H9 (cell line): ENCODE data around the gene PHACTR1. TPM values are rescaled to one million over a fixed set of nuclear protein-coding genes. Genes with fewer than 3 reads are reported as not detected.

Source experiments
- DNase-seq: peaks from one replicate; pipeline ENCODE4 v3.0.0-alpha.2; 2017
- H2AFZ ChIP-seq: one replicate; pipeline ENCODE4 v1.6.1; 2013; ENCODE audit warnings: mild to moderate bottlenecking, low read length, control low read depth, moderate library complexity
- H2AK5ac ChIP-seq: 2 replicates; pipeline ENCODE4 v1.6.1; 2013; ENCODE audit warnings: low read length, control low read depth, mixed read lengths; ENCODE audit not compliant: insufficient read length
- H2BK120ac ChIP-seq: one replicate; pipeline ENCODE4 v1.6.1; 2013; ENCODE audit warnings: low read depth, mild to moderate bottlenecking, low read length, control low read depth, inconsistent platforms; ENCODE audit not compliant: poor library complexity, severe bottlenecking
- H2BK12ac ChIP-seq: 2 replicates; pipeline ENCODE4 v1.6.1; 2013; ENCODE audit warnings: low read length, control low read depth, mixed read lengths, low read depth; ENCODE audit not compliant: insufficient read length
- H2BK15ac ChIP-seq: 2 replicates; pipeline ENCODE4 v1.6.1; 2013; ENCODE audit warnings: low read depth, low read length, control low read depth
- H2BK20ac ChIP-seq: one replicate; pipeline ENCODE4 v1.6.1; 2013; ENCODE audit warnings: low read depth, mild to moderate bottlenecking, low read length, control low read depth, inconsistent platforms; ENCODE audit not compliant: poor library complexity, severe bottlenecking
- H2BK5ac ChIP-seq: 2 replicates; pipeline ENCODE4 v1.6.1; 2013; ENCODE audit warnings: low read length, control low read depth, mixed read lengths; ENCODE audit not compliant: insufficient read length
- H3K14ac ChIP-seq: 2 replicates; pipeline ENCODE4 v1.6.1; 2013; ENCODE audit warnings: low read length, control low read depth; ENCODE audit not compliant: insufficient read depth
- H3K18ac ChIP-seq: 2 replicates; pipeline ENCODE4 v1.6.1; 2013; ENCODE audit warnings: low read depth, mild to moderate bottlenecking, mixed read lengths, low read length, control low read depth; ENCODE audit not compliant: insufficient read length
- H3K23ac ChIP-seq: 2 replicates; pipeline ENCODE4 v1.6.1; 2013; ENCODE audit warnings: low read length, control low read depth, mixed read lengths, low read depth; ENCODE audit not compliant: insufficient read length
- H3K23me2 ChIP-seq: 2 replicates; pipeline ENCODE4 v1.6.1; 2013; ENCODE audit warnings: low read depth, mild to moderate bottlenecking, mixed read lengths, low read length, control low read depth; ENCODE audit not compliant: insufficient read length, poor library complexity, severe bottlenecking
- H3K27ac ChIP-seq: 2 replicates; pipeline ENCODE4 v1.5.1; 2013; ENCODE audit warnings: low read length, control low read depth, mixed read lengths, low read depth; ENCODE audit not compliant: insufficient read length
- H3K27me3 ChIP-seq: 2 replicates; pipeline ENCODE4 v1.6.1; 2013; ENCODE audit warnings: low read length, control low read depth, inconsistent platforms; ENCODE audit not compliant: insufficient read depth
- H3K4ac ChIP-seq: 2 replicates; pipeline ENCODE4 v1.6.1; 2013; ENCODE audit warnings: low read depth, mild to moderate bottlenecking, control low read depth, inconsistent platforms, low read length, moderate library complexity
- H3K4me1 ChIP-seq: 2 replicates; pipeline ENCODE4 v1.6.1; 2013; ENCODE audit warnings: low read length, control low read depth, inconsistent platforms; ENCODE audit not compliant: insufficient read depth
- H3K4me2 ChIP-seq: 2 replicates; pipeline ENCODE4 v1.6.1; 2013; ENCODE audit warnings: low read length, control low read depth, mixed read lengths; ENCODE audit not compliant: insufficient read length, insufficient read depth
- H3K56ac ChIP-seq: 2 replicates; pipeline ENCODE4 v1.6.1; 2013; ENCODE audit warnings: low read depth, mild to moderate bottlenecking, mixed read lengths, low read length, control low read depth; ENCODE audit not compliant: insufficient read length
- H3K79me1 ChIP-seq: 2 replicates; pipeline ENCODE4 v1.6.1; 2013; ENCODE audit warnings: low read depth, mild to moderate bottlenecking, moderate library complexity, low read length, control low read depth, inconsistent platforms; ENCODE audit not compliant: insufficient read depth, poor library complexity, severe bottlenecking
- H3K79me2 ChIP-seq: 2 replicates; pipeline ENCODE4 v1.6.1; 2013; ENCODE audit warnings: low read length, control low read depth, inconsistent platforms; ENCODE audit not compliant: insufficient read depth
- H3K9ac ChIP-seq: 2 replicates; pipeline ENCODE4 v1.6.1; 2013; ENCODE audit warnings: low read length, control low read depth, mixed read lengths; ENCODE audit not compliant: insufficient read length; ENCODE audit errors: extremely low read depth
- H3K9me3 ChIP-seq: one replicate; pipeline ENCODE4 v1.6.1; 2013; ENCODE audit warnings: low read depth, low read length, inconsistent platforms; ENCODE audit not compliant: control insufficient read depth
- H3T11ph ChIP-seq: one replicate; pipeline ENCODE4 v1.6.1; 2013; ENCODE audit warnings: mild to moderate bottlenecking, low read length, control low read depth, inconsistent platforms
- H4K20me1 ChIP-seq: one replicate; pipeline ENCODE4 v1.6.1; 2013; ENCODE audit not compliant: control insufficient read depth, insufficient read length, insufficient read depth
- H4K5ac ChIP-seq: 2 replicates; pipeline ENCODE4 v1.6.1; 2013; ENCODE audit warnings: low read depth, mild to moderate bottlenecking, mixed read lengths, low read length, control low read depth; ENCODE audit not compliant: insufficient read length
- H4K8ac ChIP-seq: replicated peaks from 2 replicates; pipeline ENCODE4 v1.6.1; 2013; ENCODE audit warnings: low read length, control low read depth, mixed read lengths, low read depth; ENCODE audit not compliant: insufficient read length
- H4K91ac ChIP-seq: 2 replicates; pipeline ENCODE4 v1.6.1; 2013; ENCODE audit warnings: low read depth, mild to moderate bottlenecking, moderate library complexity, mixed read lengths, low read length, control low read depth; ENCODE audit not compliant: insufficient read length
- H3K27ac Mint-ChIP-seq, 3 experiments: 2 replicates in 2 of 3; 3 replicates in 1 of 3; pipeline ENCODE4 v1.8.0; 2020 to 2021; ENCODE audit warnings: mixed read lengths in 3 of 3, mild to moderate bottlenecking in 1 of 3, moderate library complexity in 1 of 3
- H3K27me3 Mint-ChIP-seq: 2 replicates; pipeline ENCODE4 v1.8.0; 2021; ENCODE audit warnings: low read depth, mild to moderate bottlenecking, moderate library complexity, mixed read lengths
- H3K36me3 Mint-ChIP-seq, 3 experiments: 2 replicates in 2 of 3; 3 replicates in 1 of 3; pipeline ENCODE4 v1.8.0; 2020 to 2021; ENCODE audit warnings: low read depth in 3 of 3, mixed read lengths in 3 of 3; ENCODE audit not compliant: insufficient read depth in 1 of 3
- H3K4me1 Mint-ChIP-seq, 2 experiments: 2 replicates each; pipeline ENCODE4 v1.8.0; 2020; ENCODE audit warnings: mixed read lengths in 2 of 2
- H3K4me3 Mint-ChIP-seq, 2 experiments: 2 replicates in 1 of 2; 3 replicates in 1 of 2; pipeline ENCODE4 v1.8.0; 2020 to 2021; ENCODE audit warnings: mild to moderate bottlenecking in 2 of 2, mixed read lengths in 2 of 2, moderate library complexity in 1 of 2
- H3K9me3 Mint-ChIP-seq, 2 experiments: 2 replicates in 1 of 2; 3 replicates in 1 of 2; pipeline ENCODE4 v1.8.0; 2020; ENCODE audit warnings: mild to moderate bottlenecking in 2 of 2, mixed read lengths in 2 of 2, moderate library complexity in 1 of 2
- WGBS: extraction: QIAGEN DNeasy Blood & Tissue Kit; methylation state at CpG from one replicate; pipeline ENCODE4 v1.1.7; 2013; ENCODE audit warnings: missing lambda C conversion rate, low lambda C conversion rate, mixed read lengths; ENCODE audit not compliant: insufficient read length; ENCODE audit errors: extremely low coverage; 5-methylcytosine and 5-hydroxymethylcytosine counted together
- total RNA-seq: library from RNA; stranded (reverse); gene quantifications from 2 replicates; pipeline ENCODE4 v1.2.1, GENCODE V29; 2021
- TF ChIP-seq, protein P1 (sequence below): fragments of 200-600 bp; sonication (generic); conservative IDR thresholded peaks from 3 replicates; pipeline ENCODE4 v1.8.0; 2021; ENCODE audit warnings: antibody characterized with exemption, mild to moderate bottlenecking

PHACTR1 gene
- total RNA-seq, 1 experiment from 2014 or later, result 15.9 TPM

DNA sequence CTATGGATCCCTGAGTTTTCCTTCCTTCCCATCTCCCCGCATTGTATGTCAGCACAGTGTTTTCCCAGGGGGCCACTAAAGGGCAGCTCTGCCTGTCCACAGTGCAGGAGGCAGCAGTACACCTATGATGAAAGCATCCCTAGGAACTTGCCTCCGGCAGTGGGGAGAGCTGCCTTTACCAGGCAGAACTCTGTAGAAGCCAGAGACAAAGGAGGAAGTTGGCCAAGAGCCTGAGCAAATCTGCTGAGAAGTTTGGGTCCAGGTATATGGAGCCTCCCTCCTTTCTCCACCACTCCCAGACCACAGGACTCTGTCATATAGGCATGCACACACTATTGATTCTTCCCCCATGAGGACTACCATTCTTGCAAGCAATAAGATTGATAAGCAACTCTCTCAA, 329.1 kb downstream of the PHACTR1 start:
- no peaks in the 10 kb centered on the region for H3K79me2 ChIP-seq
- no peak overlapping the region for H4K91ac ChIP-seq
- no peak overlapping the region for H3K18ac ChIP-seq
- DNase-seq, result no peak
- no peak overlapping the region for H2AK5ac ChIP-seq
- no peaks in the 10 kb centered on the region for H3K4me1 ChIP-seq
- H3K56ac ChIP-seq, result no peak overlapping the region
- H3K27ac ChIP-seq, result no peak overlapping the region
- no peak overlapping the region for H3T11ph ChIP-seq
- no peaks in the 10 kb centered on the region for H3K9me3 ChIP-seq
- H3K4me2 ChIP-seq, result no peak overlapping the region
- H3K9ac ChIP-seq, result no peak overlapping the region
- H3K23ac ChIP-seq, result no peak overlapping the region
- no CpG with 5 or more reads among the region's 2 CpGs for WGBS
- Mint-ChIP-seq H3K4me1 (peaks cover 0 to 4% of the 10 kb centered on the region in 2 experiments; a peak in 2 of 4 replicates), H3K9me3 (no peaks in the 10 kb centered on the region), H3K27me3 (no peaks in the 10 kb centered on the region; the same call in 1 of the 2 replicates), H3K36me3 (no peaks in the 10 kb centered on the region), H3K27ac (no peak overlapping the region), H3K4me3 (no peak overlapping the region)
- no peaks in the 10 kb centered on the region for H3K23me2 ChIP-seq
- H3K4ac ChIP-seq, result no peak overlapping the region
- H4K5ac ChIP-seq, result no peak overlapping the region
- H4K8ac ChIP-seq, result no peak overlapping the region
- H4K20me1 ChIP-seq, result no peaks in the 10 kb centered on the region
- no peaks in the 10 kb centered on the region for H3K27me3 ChIP-seq
- no peak overlapping the region for H2BK12ac ChIP-seq
- no peaks in the 10 kb centered on the region for H3K79me1 ChIP-seq
- H2BK5ac ChIP-seq, result no peak overlapping the region
- no peak overlapping the region for H2AFZ ChIP-seq
- no peak overlapping the region for H2BK20ac ChIP-seq
- H2BK15ac ChIP-seq, result no peak overlapping the region
- no peak overlapping the region for H3K14ac ChIP-seq
- H2BK120ac ChIP-seq, result no peak overlapping the region
- TF ChIP-seq, protein P1, sequence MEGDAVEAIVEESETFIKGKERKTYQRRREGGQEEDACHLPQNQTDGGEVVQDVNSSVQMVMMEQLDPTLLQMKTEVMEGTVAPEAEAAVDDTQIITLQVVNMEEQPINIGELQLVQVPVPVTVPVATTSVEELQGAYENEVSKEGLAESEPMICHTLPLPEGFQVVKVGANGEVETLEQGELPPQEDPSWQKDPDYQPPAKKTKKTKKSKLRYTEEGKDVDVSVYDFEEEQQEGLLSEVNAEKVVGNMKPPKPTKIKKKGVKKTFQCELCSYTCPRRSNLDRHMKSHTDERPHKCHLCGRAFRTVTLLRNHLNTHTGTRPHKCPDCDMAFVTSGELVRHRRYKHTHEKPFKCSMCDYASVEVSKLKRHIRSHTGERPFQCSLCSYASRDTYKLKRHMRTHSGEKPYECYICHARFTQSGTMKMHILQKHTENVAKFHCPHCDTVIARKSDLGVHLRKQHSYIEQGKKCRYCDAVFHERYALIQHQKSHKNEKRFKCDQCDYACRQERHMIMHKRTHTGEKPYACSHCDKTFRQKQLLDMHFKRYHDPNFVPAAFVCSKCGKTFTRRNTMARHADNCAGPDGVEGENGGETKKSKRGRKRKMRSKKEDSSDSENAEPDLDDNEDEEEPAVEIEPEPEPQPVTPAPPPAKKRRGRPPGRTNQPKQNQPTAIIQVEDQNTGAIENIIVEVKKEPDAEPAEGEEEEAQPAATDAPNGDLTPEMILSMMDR, result no peak
